DMS114 treated with DMSO at 0.1 percent for 48 hours (cell line): ENCODE measurements around the gene RPL28.
"Not testable (repeated sequence)": the region's sequence is repeated elsewhere in the genome, so short reads cannot be mapped to it uniquely, and the experiment has no call there.

Experiments
- DNase-seq: peaks from one replicate; lab custom pipeline; 2025; ENCODE audit not compliant: unreplicated experiment; lab: John Stamatoyannopoulos, UW

The RPL28 gene

GRCh38 chr19:55446060-55446459 lies 60.3 kb downstream of the RPL28 start:
- no peak for DNase-seq

- peak; percentile 59 for DNase-seq
These were observed 61.9 kb downstream of the RPL28 start for GRCh38 chr19:55447421-55448174.

DNA sequence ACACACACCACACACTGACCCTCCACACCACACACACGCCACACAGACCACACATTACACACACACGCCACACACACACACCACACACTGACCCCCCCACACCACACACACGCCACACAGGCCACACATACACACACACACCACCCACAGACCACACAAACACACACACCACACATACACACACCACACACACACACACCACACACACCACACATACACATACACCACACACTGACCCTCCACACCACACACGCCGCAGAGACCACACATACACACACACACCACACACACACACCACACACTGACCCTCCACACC lies 62.4 kb downstream of the RPL28 start:
- not testable (repeated sequence) for DNase-seq

DNA sequence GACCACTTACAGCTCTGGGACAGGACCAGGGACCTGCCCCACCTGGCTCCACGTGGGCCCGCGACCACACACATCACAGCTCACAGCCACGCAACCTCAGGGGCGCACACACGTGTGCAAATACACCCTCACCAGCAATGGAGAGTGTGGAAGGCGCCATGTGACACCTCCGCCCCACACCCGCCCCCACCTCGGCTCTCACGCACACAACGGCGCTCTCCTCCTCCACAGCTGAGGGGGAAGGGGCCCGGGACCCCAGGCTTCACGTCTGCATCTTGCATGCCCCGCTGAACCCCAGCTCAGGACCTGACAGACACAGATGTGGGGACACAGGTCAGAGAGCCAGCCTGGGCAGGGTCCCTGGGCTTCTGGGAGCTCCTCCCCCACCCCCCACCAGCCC lies 63.7 kb downstream of the RPL28 start:
- no peak for DNase-seq

DNA sequence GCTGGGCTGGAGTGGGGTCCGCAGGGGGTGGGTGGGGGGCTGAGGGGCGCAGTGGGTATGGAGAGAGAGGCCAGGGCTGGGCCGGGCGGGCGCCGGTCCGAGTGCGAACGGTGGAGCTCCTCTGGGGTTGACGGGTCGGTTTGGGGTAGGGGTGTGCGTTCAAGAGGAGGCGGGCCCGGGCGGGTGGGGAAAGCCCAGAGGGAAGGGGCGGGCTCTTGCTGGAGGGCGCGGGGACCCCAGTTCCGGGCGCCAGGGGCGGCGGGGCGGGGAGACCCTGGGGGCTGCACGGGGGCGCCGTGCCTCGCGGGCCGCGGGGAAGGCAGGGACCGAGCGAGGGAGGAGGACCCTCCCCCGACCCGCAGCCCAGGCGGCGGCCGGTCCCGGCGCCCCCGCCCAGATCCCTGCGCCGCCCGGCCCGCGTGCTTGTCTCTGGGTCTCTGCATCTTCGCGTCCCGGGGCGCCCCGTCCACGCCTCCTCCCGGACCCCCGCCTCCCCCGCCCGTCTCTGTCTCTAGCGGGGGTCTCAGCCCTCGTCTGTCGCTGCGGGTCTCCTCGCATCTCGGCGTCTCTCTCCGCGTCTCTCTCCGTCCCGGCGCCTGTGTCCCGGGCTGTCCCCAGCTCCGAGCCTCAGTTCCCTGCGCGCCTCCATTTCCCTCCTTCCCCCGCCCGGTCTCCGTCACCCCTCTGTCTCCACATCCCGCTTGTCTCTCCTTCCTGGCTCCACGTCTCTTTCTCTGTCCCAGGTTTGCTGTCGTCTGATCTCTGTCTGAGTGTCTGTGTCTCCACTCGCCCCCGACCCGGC lies 65.6 kb downstream of the RPL28 start:
- no peak for DNase-seq

GRCh38 chr19:55451965-55452748 lies 66.4 kb downstream of the RPL28 start:
- no peak for DNase-seq
